Loucy (cell line): Measurements from ENCODE around the gene PTPA.

ENCODE experiments used
- CTCF ChIP-seq: fragments of 200-600 bp; sonication (generic); conservative IDR thresholded peaks from 2 replicates; pipeline ENCODE4 v1.5.1; 2014; ENCODE audit warnings: mild to moderate bottlenecking, antibody characterized with exemption, low read length
- EZH2phosphoT487 ChIP-seq: fragments of 200-600 bp; IDR thresholded peaks from 2 replicates; pipeline ENCODE4 v1.6.1; 2018; ENCODE audit warnings: antibody characterized with exemption, mild to moderate bottlenecking, moderate library complexity, borderline replicate concordance

GRCh38 chr9:129136446-129137035 is 25.3 kb downstream of the PTPA start:
- no peak for TF ChIP-seq CTCF
- no peak for TF ChIP-seq EZH2phosphoT487
